ENCODE measurements around the gene LRP8. TPM values are rescaled to one million over a fixed set of nuclear protein-coding genes. Genes with fewer than 3 reads are reported as not detected.

Gene LRP8
- total and polyA plus RNA-seq, 2 of the 13 experiments (the other 11 are each of a cell fraction or from before 2014, with no cell fraction given): 17.3 to 17.4 TPM

DNA sequence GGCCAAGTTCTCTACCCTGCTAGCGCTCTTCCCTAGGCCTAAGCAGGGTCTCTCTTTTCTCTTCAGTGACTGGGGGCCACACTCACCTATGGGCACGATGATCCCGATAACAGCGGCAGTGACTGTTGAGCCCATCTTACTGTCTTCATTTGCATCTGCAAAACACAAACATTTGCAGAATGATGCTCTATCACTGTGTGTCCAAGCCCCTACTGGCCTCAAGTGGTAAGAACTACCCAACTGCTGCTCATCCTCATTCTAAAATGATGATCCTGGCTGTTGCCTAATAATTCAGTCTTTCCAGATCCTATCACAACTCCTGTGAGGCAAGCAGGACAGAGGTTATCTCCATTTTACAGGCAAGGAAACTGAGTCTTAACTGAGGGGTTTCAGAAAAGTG is 72.8 kb downstream of the LRP8 start:
- no peak; the same call in 2 of the 3 replicates for ATAC-seq
- CTCF ChIA-PET (ENCODE audit: low intra/inter-chr PET ratio, low total read pairs): no interaction called here
- WGBS (ENCODE audit: low lambda C conversion rate): 98% methylated on average over 4 of the region's 4 CpGs
- Histone ChIP-seq H3K36me3 (replicated peaks in 1 of 2; ENCODE audit: control insufficient read depth in 1 of 2, insufficient read depth in 2 of 2, low read length in 2 of 2) (peaks cover 10 to 59% of the 10 kb centered on the region in 2 experiments; a peak in 4 of 5 replicates), H3K27me3 (ENCODE audit: control insufficient read depth in 1 of 2, insufficient read depth in 2 of 2, low read length in 2 of 2) (no peaks in the 10 kb centered on the region), H3K9ac (ENCODE audit: insufficient read depth, low read depth, low read length) (no peak overlapping the region), H2AFZ (ENCODE audit: low read length) (no peak overlapping the region), H3K4me2 (ENCODE audit: low read depth, low read length) (no peak overlapping the region), H3K27ac (ENCODE audit: extremely low read length, insufficient read depth, low read length) (no peak overlapping the region), H3K4me3 (replicated peaks in 1 of 3; ENCODE audit: insufficient read depth in 1 of 3, low read depth in 2 of 3, low read length in 3 of 3) (no peak overlapping the region), H4K20me1 (ENCODE audit: insufficient read depth, low read length) (no peaks in the 10 kb centered on the region), H3K9me3 (ENCODE audit: low read length) (no peaks in the 10 kb centered on the region), H3K79me2 (ENCODE audit: insufficient read depth, low read length) (no peaks in the 10 kb centered on the region), H3K4me1 (ENCODE audit: insufficient read depth, low read length) (no peaks in the 10 kb centered on the region)
- no peak for FAIRE-seq
- in situ Hi-C loops (cut with HindIII; ENCODE audit: extremely low pct_ligation_motif_present, low pct_unique_long_range_greater_than_20kb) (no loop called here), intact Hi-C loops (cut with micrococcal nuclease; ENCODE audit: unreplicated experiment) (no loop called here)
- DNase-seq (ENCODE audit: low spot score): no peak
- no TSS peak for BruUV-seq (replicated peaks)
- POLR2A ChIA-PET: no interaction called here
- TF ChIP-seq ZNF326 (CRISPR knock-in tag; IDR thresholded peaks at IDR 0.05; ENCODE audit: borderline replicate concordance) (no peak), CSRNP2 (CRISPR knock-in tag; conservative IDR thresholded peaks at IDR 0.05; ENCODE audit: low read depth) (no peak), ZNF350 (CRISPR knock-in tag; IDR thresholded peaks at IDR 0.05; ENCODE audit: borderline replicate concordance, low read depth) (no peak), ZNF776 (CRISPR knock-in tag; IDR thresholded peaks at IDR 0.05) (no peak), ZNF468 (CRISPR knock-in tag; IDR thresholded peaks at IDR 0.05) (no peak), MYPOP (CRISPR knock-in tag; IDR thresholded peaks at IDR 0.05) (no peak), ZNF431 (CRISPR knock-in tag; IDR thresholded peaks at IDR 0.05; ENCODE audit: borderline replicate concordance, low read depth) (no peak), LRRFIP1 (CRISPR knock-in tag; conservative IDR thresholded peaks at IDR 0.05) (no peak), ZNF530 (CRISPR knock-in tag; IDR thresholded peaks at IDR 0.05; ENCODE audit: low read depth) (no peak), PHF20 (CRISPR knock-in tag; IDR thresholded peaks at IDR 0.05) (no peak), ZSCAN29 (CRISPR knock-in tag; conservative IDR thresholded peaks at IDR 0.05) (no peak), GLMP (CRISPR knock-in tag; IDR thresholded peaks at IDR 0.05; ENCODE audit: borderline replicate concordance) (no peak), ZNF772 (CRISPR knock-in tag; IDR thresholded peaks at IDR 0.05) (no peak), PHF5A (CRISPR knock-in tag; IDR thresholded peaks at IDR 0.05; ENCODE audit: low read depth, unreplicated experiment) (no peak), FOSL2 (CRISPR knock-in tag; IDR thresholded peaks at IDR 0.05) (no peak)
- TF ChIP-seq, protein P1, sequence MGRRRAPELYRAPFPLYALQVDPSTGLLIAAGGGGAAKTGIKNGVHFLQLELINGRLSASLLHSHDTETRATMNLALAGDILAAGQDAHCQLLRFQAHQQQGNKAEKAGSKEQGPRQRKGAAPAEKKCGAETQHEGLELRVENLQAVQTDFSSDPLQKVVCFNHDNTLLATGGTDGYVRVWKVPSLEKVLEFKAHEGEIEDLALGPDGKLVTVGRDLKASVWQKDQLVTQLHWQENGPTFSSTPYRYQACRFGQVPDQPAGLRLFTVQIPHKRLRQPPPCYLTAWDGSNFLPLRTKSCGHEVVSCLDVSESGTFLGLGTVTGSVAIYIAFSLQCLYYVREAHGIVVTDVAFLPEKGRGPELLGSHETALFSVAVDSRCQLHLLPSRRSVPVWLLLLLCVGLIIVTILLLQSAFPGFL (CRISPR knock-in tag; IDR thresholded peaks at IDR 0.05): no peak
- TF ChIP-seq, protein P2, sequence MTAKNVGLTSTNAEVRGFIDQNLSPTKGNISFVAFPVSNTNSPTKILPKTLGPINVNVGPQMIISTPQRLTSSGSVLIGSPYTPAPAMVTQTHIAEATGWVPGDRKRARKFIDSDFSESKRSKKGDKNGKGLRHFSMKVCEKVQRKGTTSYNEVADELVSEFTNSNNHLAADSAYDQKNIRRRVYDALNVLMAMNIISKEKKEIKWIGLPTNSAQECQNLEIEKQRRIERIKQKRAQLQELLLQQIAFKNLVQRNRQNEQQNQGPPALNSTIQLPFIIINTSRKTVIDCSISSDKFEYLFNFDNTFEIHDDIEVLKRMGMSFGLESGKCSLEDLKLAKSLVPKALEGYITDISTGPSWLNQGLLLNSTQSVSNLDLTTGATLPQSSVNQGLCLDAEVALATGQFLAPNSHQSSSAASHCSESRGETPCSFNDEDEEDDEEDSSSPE (CRISPR knock-in tag; IDR thresholded peaks at IDR 0.05): no peak
